Measurements from ENCODE around the gene TEAD3. TPM values are rescaled to one million over a fixed set of nuclear protein-coding genes. Genes with fewer than 3 reads are reported as not detected.

TEAD3 gene
- total RNA-seq, 1 donor from 2014 or later, result 23.8 TPM

DNA sequence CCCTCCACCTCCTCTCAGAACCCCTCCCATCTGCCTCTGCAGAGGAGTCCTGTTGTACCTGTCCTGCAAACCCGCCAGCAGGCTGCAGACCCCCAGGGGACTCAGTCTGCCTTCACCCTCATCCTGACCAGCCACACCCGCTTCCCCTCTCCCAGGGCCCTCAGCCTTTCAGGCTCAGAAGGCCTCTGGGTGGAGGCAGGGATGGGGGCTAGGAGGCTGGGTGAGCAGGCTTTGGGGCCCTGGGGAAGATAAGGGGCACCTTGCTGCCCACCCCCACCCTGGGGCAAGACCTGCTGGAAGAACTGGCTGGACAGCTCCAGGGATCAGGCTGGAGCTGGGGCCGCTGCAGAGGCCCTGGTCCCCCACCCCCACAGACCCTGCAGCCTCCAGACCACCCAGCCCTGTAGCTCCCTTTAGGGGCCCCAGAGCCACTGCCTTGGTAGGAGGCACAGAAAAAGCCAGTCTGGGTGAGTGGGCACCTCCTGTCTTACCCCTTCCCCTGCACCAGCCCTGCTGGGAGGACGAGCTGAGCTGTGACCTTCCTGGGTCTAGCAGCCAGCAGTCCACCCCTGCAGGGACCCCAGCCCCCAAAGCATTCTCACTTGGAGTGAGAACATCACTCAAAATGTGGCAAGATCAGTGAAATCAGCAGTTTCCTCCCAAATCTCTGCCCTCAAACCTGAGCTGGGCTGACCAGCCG lies 5.2 kb downstream of the TEAD3 start:
- TF ChIP-seq, protein P1, sequence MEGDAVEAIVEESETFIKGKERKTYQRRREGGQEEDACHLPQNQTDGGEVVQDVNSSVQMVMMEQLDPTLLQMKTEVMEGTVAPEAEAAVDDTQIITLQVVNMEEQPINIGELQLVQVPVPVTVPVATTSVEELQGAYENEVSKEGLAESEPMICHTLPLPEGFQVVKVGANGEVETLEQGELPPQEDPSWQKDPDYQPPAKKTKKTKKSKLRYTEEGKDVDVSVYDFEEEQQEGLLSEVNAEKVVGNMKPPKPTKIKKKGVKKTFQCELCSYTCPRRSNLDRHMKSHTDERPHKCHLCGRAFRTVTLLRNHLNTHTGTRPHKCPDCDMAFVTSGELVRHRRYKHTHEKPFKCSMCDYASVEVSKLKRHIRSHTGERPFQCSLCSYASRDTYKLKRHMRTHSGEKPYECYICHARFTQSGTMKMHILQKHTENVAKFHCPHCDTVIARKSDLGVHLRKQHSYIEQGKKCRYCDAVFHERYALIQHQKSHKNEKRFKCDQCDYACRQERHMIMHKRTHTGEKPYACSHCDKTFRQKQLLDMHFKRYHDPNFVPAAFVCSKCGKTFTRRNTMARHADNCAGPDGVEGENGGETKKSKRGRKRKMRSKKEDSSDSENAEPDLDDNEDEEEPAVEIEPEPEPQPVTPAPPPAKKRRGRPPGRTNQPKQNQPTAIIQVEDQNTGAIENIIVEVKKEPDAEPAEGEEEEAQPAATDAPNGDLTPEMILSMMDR (IDR thresholded peaks at IDR 0.05; ENCODE audit: insufficient read depth, low read length, poor library complexity, severe bottlenecking), result no peak
- no peak for DNase-seq (ENCODE audit: low read depth)
- Histone ChIP-seq H3K4me3 (ENCODE audit: low read depth, low read length) (no peak overlapping the region), H3K27me3 (ENCODE audit: control insufficient read depth, insufficient read depth, low read length) (no peaks in the 10 kb centered on the region), H3K36me3 (ENCODE audit: control insufficient read depth, insufficient read depth, low read length) (no peaks in the 10 kb centered on the region)

GRCh38 chr6:35490821-35491557 lies 5.9 kb downstream of the TEAD3 start:
- no peak overlapping the region for H3K4me3 ChIP-seq (ENCODE audit: low read depth, low read length)
- no peak for DNase-seq (ENCODE audit: low read depth)
- no peaks in the 10 kb centered on the region for H3K36me3 ChIP-seq (ENCODE audit: control insufficient read depth, insufficient read depth, low read length)
- TF ChIP-seq, protein P1 (IDR thresholded peaks at IDR 0.05; ENCODE audit: insufficient read depth, low read length, poor library complexity, severe bottlenecking), result no peak
- H3K27me3 ChIP-seq (ENCODE audit: control insufficient read depth, insufficient read depth, low read length), result no peaks in the 10 kb centered on the region

DNA sequence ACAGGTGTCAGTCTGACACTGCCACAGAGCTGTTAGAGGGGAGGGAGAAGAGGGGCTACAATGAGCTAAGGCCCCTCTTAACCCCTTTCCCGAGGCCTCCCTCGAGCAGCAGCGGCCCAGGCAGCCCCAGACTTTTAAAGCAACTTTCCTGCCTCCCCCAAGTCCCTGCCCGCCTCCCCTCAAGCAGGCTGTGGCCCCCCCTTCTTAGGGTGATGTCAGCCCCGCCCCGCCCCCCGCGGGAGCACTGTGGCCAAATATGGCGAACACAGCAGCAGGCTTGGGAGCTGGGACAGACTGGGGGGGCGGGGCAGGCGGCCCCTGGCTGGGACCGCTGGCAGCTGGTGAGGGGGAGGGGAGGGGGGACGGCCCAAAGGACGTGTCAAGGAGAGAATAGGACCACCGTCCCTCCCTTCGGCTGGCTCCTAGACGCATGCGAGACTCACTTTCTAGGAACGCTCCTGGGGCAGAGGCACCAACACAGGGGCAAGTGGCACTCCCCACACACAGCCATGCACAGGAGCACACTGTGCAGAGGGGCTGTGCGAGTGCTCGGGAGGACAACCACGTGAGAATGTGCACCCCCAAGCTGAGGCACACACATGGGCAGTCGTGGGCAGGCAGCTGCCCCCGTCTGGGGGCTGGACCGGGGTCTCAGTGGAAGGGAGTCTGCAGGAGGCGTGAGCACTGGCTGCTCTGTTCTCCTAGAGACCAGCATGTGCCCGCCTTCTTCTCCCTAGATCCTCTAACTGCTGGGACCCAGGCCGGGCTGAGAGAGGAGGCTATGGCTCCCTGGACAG lies 6.7 kb downstream of the TEAD3 start:
- DNase-seq (ENCODE audit: low read depth), result no peak
- H3K4me3 ChIP-seq (ENCODE audit: low read depth, low read length), result no peak overlapping the region
- no peaks in the 10 kb centered on the region for H3K36me3 ChIP-seq (ENCODE audit: control insufficient read depth, insufficient read depth, low read length)
- H3K27me3 ChIP-seq (ENCODE audit: control insufficient read depth, insufficient read depth, low read length), result no peaks in the 10 kb centered on the region
- TF ChIP-seq, protein P1 (IDR thresholded peaks at IDR 0.05; ENCODE audit: insufficient read depth, low read length, poor library complexity, severe bottlenecking), result no peak

- DNase-seq (ENCODE audit: low read depth), result no peak
- H3K4me3 ChIP-seq (ENCODE audit: low read depth, low read length), result no peak overlapping the region
- H3K27me3 ChIP-seq (ENCODE audit: control insufficient read depth, insufficient read depth, low read length), result no peaks in the 10 kb centered on the region
- H3K36me3 ChIP-seq (ENCODE audit: control insufficient read depth, insufficient read depth, low read length), result no peaks in the 10 kb centered on the region
- TF ChIP-seq, protein P1 (IDR thresholded peaks at IDR 0.05; ENCODE audit: insufficient read depth, low read length, poor library complexity, severe bottlenecking), result no peak
Observed at GRCh38 chr6:35489066-35489465, 7.8 kb downstream of the TEAD3 start.

DNA sequence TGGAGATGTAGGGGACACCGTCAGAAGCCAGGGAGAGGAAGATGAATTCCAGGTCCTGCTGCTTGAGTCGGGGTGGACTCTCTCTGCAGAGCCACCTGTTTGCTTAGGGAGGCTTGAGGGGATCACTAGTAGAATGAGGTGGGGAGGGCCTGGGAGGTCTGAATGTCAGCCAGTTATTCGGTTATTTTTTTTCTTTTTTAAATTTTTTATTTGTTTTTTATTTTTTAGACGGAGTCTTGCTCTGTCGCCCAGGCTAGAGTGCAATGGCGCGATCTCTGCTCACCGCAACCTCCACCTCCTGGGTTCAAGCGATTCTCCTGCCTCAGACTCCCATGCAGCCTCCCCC lies 8.4 kb downstream of the TEAD3 start:
- Histone ChIP-seq H3K4me3 (ENCODE audit: low read depth, low read length) (no peak overlapping the region), H3K27me3 (ENCODE audit: control insufficient read depth, insufficient read depth, low read length) (no peaks in the 10 kb centered on the region), H3K36me3 (ENCODE audit: control insufficient read depth, insufficient read depth, low read length) (no peaks in the 10 kb centered on the region)
- DNase-seq (ENCODE audit: low read depth), result no peak
- TF ChIP-seq, protein P1 (IDR thresholded peaks at IDR 0.05; ENCODE audit: insufficient read depth, low read length, poor library complexity, severe bottlenecking), result no peak

All from kidney epithelial cell (primary cell).